WI38 (cell line): Measurements from ENCODE around the gene TECR.

Experiments used
- H3K4me3 ChIP-seq: 2 replicates; pipeline ENCODE4 v1.5.1; 2011; ENCODE audit warnings: low read depth, mild to moderate bottlenecking, control low read depth, low read length
- CTCF ChIP-seq: IDR thresholded peaks from 2 replicates; pipeline ENCODE4 v1.5.1; 2012; ENCODE audit warnings: low read depth, mild to moderate bottlenecking, control low read depth, low read length

Gene TECR

GRCh38 chr19:14494411-14494810 lies 35.0 kb upstream of the TECR start:
- H3K4me3 ChIP-seq = peak overlapping the region; percentile 90
- TF ChIP-seq CTCF = no peak

GRCh38 chr19:14494910-14495671 lies 34.3 kb upstream of the TECR start:
- peak overlapping the region; percentile 90 for H3K4me3 ChIP-seq
- no peak for TF ChIP-seq CTCF

GRCh38 chr19:14495672-14496028 lies 33.7 kb upstream of the TECR start:
- no peak for TF ChIP-seq CTCF
- peak overlapping the region; percentile 90 for H3K4me3 ChIP-seq

GRCh38 chr19:14496029-14496833 lies 33.2 kb upstream of the TECR start, which contains the start of gene GIPC1:
Gene GIPC1, minus strand, starts transcription at chr19:14496127. Its CDS starts 13,151 bp downstream, at chr19:14482976.
- TF ChIP-seq CTCF = no peak
- peak within 1 kb of the TSS; percentile 90 for H3K4me3 ChIP-seq

- H3K4me3 ChIP-seq = no peak overlapping the region
- TF ChIP-seq CTCF = no peak
Measured at GRCh38 chr19:14496834-14497227, 32.6 kb upstream of the TECR start.

- H3K4me3 ChIP-seq = no peak overlapping the region
- no peak for TF ChIP-seq CTCF
Measured at GRCh38 chr19:14497228-14497921, 32.0 kb upstream of the TECR start.
